ENCODE data around the gene UBE2S. TPM values are rescaled to one million over a fixed set of nuclear protein-coding genes. Genes with fewer than 3 reads are reported as not detected.

UBE2S gene
- total and polyA plus RNA-seq, 10 of the 15 experiments (the other 5 are each of a cell fraction or from before 2014, with no cell fraction given) = 2.3 to 640 (median 127) TPM

- TF ChIP-seq, protein P1, sequence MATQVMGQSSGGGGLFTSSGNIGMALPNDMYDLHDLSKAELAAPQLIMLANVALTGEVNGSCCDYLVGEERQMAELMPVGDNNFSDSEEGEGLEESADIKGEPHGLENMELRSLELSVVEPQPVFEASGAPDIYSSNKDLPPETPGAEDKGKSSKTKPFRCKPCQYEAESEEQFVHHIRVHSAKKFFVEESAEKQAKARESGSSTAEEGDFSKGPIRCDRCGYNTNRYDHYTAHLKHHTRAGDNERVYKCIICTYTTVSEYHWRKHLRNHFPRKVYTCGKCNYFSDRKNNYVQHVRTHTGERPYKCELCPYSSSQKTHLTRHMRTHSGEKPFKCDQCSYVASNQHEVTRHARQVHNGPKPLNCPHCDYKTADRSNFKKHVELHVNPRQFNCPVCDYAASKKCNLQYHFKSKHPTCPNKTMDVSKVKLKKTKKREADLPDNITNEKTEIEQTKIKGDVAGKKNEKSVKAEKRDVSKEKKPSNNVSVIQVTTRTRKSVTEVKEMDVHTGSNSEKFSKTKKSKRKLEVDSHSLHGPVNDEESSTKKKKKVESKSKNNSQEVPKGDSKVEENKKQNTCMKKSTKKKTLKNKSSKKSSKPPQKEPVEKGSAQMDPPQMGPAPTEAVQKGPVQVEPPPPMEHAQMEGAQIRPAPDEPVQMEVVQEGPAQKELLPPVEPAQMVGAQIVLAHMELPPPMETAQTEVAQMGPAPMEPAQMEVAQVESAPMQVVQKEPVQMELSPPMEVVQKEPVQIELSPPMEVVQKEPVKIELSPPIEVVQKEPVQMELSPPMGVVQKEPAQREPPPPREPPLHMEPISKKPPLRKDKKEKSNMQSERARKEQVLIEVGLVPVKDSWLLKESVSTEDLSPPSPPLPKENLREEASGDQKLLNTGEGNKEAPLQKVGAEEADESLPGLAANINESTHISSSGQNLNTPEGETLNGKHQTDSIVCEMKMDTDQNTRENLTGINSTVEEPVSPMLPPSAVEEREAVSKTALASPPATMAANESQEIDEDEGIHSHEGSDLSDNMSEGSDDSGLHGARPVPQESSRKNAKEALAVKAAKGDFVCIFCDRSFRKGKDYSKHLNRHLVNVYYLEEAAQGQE (IDR thresholded peaks at IDR 0.05; ENCODE audit: low read depth, low read length) = peak; percentile 56; the same call in 1 of the 2 replicates
- no peak for TF ChIP-seq ZNF384 (IDR thresholded peaks at IDR 0.05; ENCODE audit: borderline replicate concordance, low read depth, low read length)
- TF ChIP-seq NR2C1 (IDR thresholded peaks at IDR 0.05) = no peak
- TF ChIP-seq NRF1 (conservative IDR thresholded peaks at IDR 0.05; ENCODE audit: low read depth, low read length) = no peak
- peak; percentile 90; the same call in 1 of the 2 replicates for TF ChIP-seq ZBED1 (IDR thresholded peaks at IDR 0.05; ENCODE audit: borderline replicate concordance)
- TF ChIP-seq TCF12 (IDR thresholded peaks at IDR 0.05; ENCODE audit: low read depth, low read length) = peak; percentile 83; the same call in 1 of the 2 replicates
- TF ChIP-seq PAX5 (IDR thresholded peaks at IDR 0.05; ENCODE audit: borderline replicate concordance, low read depth, low read length) = peak; percentile 63; the same call in 1 of the 2 replicates
- no peak for TF ChIP-seq HDAC2 (IDR thresholded peaks at IDR 0.05)
- TF ChIP-seq SPI1 (IDR thresholded peaks at IDR 0.05; ENCODE audit: borderline replicate concordance, insufficient read depth, low read depth, low read length) = peak; percentile 90
- peak; percentile 59 for TF ChIP-seq IKZF1 (conservative IDR thresholded peaks at IDR 0.05)
- TF ChIP-seq PRDM15 (CRISPR knock-in tag; IDR thresholded peaks at IDR 0.05) = no peak
- TF ChIP-seq TBL1XR1 (IDR thresholded peaks at IDR 0.05; ENCODE audit: low read depth, low read length) = no peak
- TF ChIP-seq IRF4 (IDR thresholded peaks at IDR 0.05; ENCODE audit: low read depth, low read length) = no peak
- TF ChIP-seq ZZZ3 (IDR thresholded peaks at IDR 0.05; ENCODE audit: control insufficient read depth, insufficient read length, low read depth) = no peak
- TF ChIP-seq, protein P2, sequence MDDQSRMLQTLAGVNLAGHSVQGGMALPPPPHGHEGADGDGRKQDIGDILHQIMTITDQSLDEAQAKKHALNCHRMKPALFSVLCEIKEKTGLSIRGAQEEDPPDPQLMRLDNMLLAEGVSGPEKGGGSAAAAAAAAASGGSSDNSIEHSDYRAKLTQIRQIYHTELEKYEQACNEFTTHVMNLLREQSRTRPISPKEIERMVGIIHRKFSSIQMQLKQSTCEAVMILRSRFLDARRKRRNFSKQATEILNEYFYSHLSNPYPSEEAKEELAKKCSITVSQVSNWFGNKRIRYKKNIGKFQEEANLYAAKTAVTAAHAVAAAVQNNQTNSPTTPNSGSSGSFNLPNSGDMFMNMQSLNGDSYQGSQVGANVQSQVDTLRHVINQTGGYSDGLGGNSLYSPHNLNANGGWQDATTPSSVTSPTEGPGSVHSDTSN (IDR thresholded peaks at IDR 0.05; ENCODE audit: insufficient replicate concordance, low read depth, low read length) = no peak
- TF ChIP-seq STAT1 (conservative IDR thresholded peaks at IDR 0.05) = no peak
- 0 out of 2 replicates have a peak, but pooled peaks have one; percentile 42 for TF ChIP-seq RB1 (IDR thresholded peaks at IDR 0.05; ENCODE audit: borderline replicate concordance)
- TF ChIP-seq NR2F1 (conservative IDR thresholded peaks at IDR 0.05) = 0 out of 2 replicates have a peak, but pooled peaks have one; percentile 20
- TF ChIP-seq IKZF2 (IDR thresholded peaks at IDR 0.05) = no peak
- TF ChIP-seq NR2C2 (IDR thresholded peaks at IDR 0.05; ENCODE audit: borderline replicate concordance, control insufficient read depth, insufficient read length, low read depth) = no peak
- no peak for TF ChIP-seq NFXL1 (IDR thresholded peaks at IDR 0.05; ENCODE audit: borderline replicate concordance)
- TF ChIP-seq RAD51 (IDR thresholded peaks at IDR 0.05) = no peak
- TF ChIP-seq MTA3 (IDR thresholded peaks at IDR 0.05; ENCODE audit: borderline replicate concordance, low read length) = no peak; the same call in 1 of the 2 replicates
- TF ChIP-seq ESRRA (IDR thresholded peaks at IDR 0.05; ENCODE audit: low read length) = no peak
Measured at GRCh38 chr19:55385724-55386492, 21.7 kb downstream of the UBE2S start, which contains the start of gene RPL28 (continued).
